Measurements from ENCODE around the gene ATP11A. TPM values are rescaled to one million over a fixed set of nuclear protein-coding genes. Genes with fewer than 3 reads are reported as not detected.

The ATP11A gene
- total RNA-seq, 2 donors from 2014 or later, result 15.2 to 38.4 TPM

DNA sequence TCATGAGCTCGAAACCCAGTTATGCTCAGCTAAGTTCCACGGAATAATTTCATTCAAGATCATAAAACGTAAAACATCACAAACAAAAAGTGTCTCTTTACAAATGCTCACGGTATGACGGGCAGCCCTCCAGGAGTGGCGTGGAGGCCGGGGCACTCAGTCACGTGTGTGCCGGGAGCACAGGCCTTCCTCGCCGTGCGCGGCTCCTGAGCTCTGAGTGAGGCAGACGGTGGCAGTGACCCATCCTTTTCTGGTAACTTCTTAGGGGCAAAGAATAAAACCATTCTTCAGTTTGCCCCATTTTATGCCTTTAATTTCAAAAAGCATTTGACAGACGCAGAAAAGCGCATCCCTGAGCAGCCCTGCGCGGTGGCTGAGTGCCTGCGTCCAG is 72.8 kb downstream of the ATP11A start:
- Histone ChIP-seq H3K27me3 (replicated peaks; ENCODE audit: insufficient read depth) (no peaks in the 10 kb centered on the region), H3K4me3 (no peak overlapping the region), H3K36me3 (no peaks in the 10 kb centered on the region), H3K9me3 (no peaks in the 10 kb centered on the region), H3K27ac (no peak overlapping the region), H3K4me1 (ENCODE audit: control insufficient read depth in 1 of 2, low read depth in 2 of 2) (no peaks in the 10 kb centered on the region)
- no peak for DNase-seq (ENCODE audit: low spot score)
- no peak for ATAC-seq (ENCODE audit: insufficient number of reproducible peaks, low FRiP score, low read depth)
- TF ChIP-seq CTCF (IDR thresholded peaks at IDR 0.05), result no peak

- Histone ChIP-seq H3K9me3 (no peaks in the 10 kb centered on the region), H3K27ac (no peak overlapping the region), H3K4me1 (ENCODE audit: control insufficient read depth in 1 of 2, low read depth in 2 of 2) (no peaks in the 10 kb centered on the region), H3K4me3 (no peak overlapping the region), H3K27me3 (replicated peaks; ENCODE audit: insufficient read depth) (no peaks in the 10 kb centered on the region), H3K36me3 (no peaks in the 10 kb centered on the region)
- no peak for ATAC-seq (ENCODE audit: insufficient number of reproducible peaks, low FRiP score, low read depth)
- DNase-seq (ENCODE audit: low spot score), result no peak
- no peak for TF ChIP-seq CTCF (IDR thresholded peaks at IDR 0.05)
Measured at GRCh38 chr13:112764028-112764427, 74.2 kb downstream of the ATP11A start.

DNA sequence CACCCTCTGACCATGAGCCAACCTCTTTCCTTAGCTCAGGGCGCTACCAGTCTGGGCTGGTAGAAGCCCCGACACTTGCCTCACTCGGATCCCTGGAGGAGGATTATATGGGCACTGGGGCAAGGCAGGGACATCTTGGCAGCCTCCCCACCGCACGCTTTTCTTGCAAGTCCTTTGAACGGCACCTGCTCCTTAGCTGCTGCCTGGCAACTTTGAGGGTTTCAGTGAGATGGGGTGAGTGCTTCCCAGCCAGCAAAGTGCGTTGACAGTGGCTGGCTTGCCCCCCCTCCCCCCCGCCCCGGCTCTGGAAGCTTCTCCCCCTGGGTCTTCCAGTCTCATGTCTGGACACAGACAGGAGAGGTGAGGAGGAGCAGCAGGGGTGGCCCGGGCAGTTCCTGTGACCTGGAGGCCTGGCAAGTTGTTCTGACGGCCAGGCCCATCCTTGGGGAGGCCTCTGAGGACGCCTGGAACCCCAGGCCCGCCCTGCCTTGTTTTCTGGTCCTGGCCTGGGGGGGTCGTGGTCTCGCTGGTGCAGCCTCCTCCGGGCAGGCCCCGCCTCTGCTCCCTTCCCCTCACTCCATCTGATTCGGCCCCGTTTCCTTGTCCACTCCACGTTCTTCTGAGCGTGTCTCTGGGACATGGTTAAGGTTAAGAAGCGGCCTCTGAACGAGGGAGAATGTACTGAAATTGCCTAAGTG is 75.2 kb downstream of the ATP11A start:
- Histone ChIP-seq H3K27me3 (replicated peaks; ENCODE audit: insufficient read depth) (no peaks in the 10 kb centered on the region), H3K4me1 (ENCODE audit: control insufficient read depth in 1 of 2, low read depth in 2 of 2) (no peaks in the 10 kb centered on the region), H3K36me3 (no peaks in the 10 kb centered on the region), H3K4me3 (no peak overlapping the region), H3K27ac (no peak overlapping the region), H3K9me3 (no peaks in the 10 kb centered on the region)
- ATAC-seq (ENCODE audit: insufficient number of reproducible peaks, low FRiP score, low read depth) (no peak), DNase-seq (ENCODE audit: low spot score) (no peak)
- TF ChIP-seq CTCF (IDR thresholded peaks at IDR 0.05), result no peak

DNA sequence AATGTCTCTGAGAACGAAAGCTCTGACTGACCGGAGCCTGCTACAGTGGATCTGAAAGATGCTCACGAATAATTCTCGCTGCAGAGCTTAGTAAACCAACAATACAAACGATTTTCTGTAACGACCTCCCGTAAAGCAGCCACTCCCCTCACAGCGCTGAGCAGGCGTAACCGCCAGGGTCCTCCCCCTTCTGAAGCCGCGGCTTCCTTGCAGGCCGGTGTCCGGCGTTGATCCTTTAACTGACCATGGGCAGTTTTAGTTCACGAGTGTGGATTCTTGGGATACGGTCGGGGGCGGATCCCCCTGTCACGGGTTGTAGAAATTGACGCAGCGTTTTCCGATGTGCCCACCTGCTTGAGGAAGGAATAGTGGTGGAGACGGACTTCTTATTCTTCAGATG is 75.9 kb downstream of the ATP11A start:
- no peak for DNase-seq (ENCODE audit: low spot score)
- H3K36me3 ChIP-seq, result no peaks in the 10 kb centered on the region
- no peaks in the 10 kb centered on the region for H3K9me3 ChIP-seq
- ATAC-seq (ENCODE audit: insufficient number of reproducible peaks, low FRiP score, low read depth), result no peak
- H3K4me1 ChIP-seq (ENCODE audit: control insufficient read depth in 1 of 2, low read depth in 2 of 2), result no peaks in the 10 kb centered on the region
- H3K4me3 ChIP-seq, result no peak overlapping the region
- no peaks in the 10 kb centered on the region for H3K27me3 ChIP-seq (replicated peaks; ENCODE audit: insufficient read depth)
- no peak for TF ChIP-seq CTCF (IDR thresholded peaks at IDR 0.05)
- H3K27ac ChIP-seq, result no peak overlapping the region

GRCh38 chr13:112766336-112766735 is 76.5 kb downstream of the ATP11A start:
- DNase-seq (ENCODE audit: low spot score), result no peak
- H3K27me3 ChIP-seq (replicated peaks; ENCODE audit: insufficient read depth), result no peaks in the 10 kb centered on the region
- TF ChIP-seq CTCF (IDR thresholded peaks at IDR 0.05), result no peak

More at GRCh38 chr13:112766336-112766735, 76.5 kb downstream of the ATP11A start:
- H3K4me1 ChIP-seq (ENCODE audit: control insufficient read depth in 1 of 2, low read depth in 2 of 2), result no peaks in the 10 kb centered on the region
- ATAC-seq (ENCODE audit: insufficient number of reproducible peaks, low FRiP score, low read depth), result no peak
- no peaks in the 10 kb centered on the region for H3K36me3 ChIP-seq
- no peaks in the 10 kb centered on the region for H3K9me3 ChIP-seq
- no peak overlapping the region for H3K27ac ChIP-seq
- H3K4me3 ChIP-seq, result no peak overlapping the region

Data from thoracic aorta (tissue), 2 donors.